ENCODE results near the gene SBF1. TPM values are rescaled to one million over a fixed set of nuclear protein-coding genes. Genes with fewer than 3 reads are reported as not detected.
A peak's percentile ranks its signal among the peaks of the same experiment; 100 is the strongest.

SBF1 gene
- total RNA-seq, 2 experiments from 2014 or later = 177 to 183 TPM

DNA sequence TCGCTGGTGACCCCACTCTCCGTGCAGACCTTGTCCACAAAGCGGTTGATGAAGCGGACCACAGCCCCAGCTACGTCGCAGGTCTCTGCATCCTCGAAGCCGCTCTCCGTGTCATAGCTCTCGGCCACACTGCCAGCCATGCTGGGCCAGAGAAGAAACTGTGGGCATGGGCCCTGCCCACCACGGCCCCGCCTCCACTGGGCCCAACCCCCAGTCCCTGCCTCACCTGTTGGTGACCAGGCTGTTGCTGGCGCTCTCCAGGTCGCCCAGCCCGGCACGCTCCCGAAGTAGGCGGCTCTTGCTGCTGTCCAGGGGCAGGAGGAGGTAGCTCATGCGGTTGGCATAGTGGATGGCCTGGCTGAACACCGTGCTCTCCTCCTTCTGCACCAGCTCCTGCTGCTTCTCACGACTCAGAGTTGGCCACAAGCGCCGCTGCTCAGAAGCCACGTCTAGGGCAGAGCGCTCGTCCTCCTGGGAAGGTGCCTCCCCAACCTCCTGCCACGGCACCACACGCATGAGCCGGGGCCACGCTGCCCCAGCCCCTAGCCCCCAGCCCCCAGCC is 12.8 kb downstream of the SBF1 start:
- peaks cover 50% of the 10 kb centered on the region for H3K36me3 Mint-ChIP-seq (ENCODE audit: low read depth)
- H3K9me3 Mint-ChIP-seq (ENCODE audit: insufficient read depth) = no peaks in the 10 kb centered on the region
- POLR2A ChIA-PET = no interaction called here
- no peaks in the 10 kb centered on the region for H3K27me3 Mint-ChIP-seq (ENCODE audit: low read depth)
- H3K4me1 Mint-ChIP-seq (ENCODE audit: low read depth) = peaks cover 11% of the 10 kb centered on the region
- ATAC-seq (no peak), DNase-seq (no peak)
- no peak overlapping the region for H3K4me3 Mint-ChIP-seq
- no peak overlapping the region for H3K27ac Mint-ChIP-seq
- CTCF ChIA-PET = no interaction called here

DNA sequence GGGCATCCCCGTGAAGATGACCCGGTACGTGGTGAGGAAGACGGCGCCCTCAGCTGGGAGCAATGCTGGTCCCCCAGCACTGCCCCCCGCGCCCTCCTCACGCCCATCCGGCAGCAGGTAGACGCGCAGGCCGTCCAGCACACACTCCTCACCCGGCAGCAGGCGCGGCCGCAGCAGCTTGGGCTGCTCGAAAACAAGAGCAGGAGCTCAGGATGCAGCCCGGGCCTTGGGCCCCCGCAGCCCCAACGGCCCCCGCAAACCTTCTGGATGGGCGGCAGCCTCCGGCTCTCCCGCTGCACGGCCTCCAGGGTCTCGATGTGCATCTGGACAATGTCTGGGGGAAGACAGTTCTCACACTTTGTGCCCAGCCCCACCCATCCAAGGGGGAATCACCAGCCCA is 13.3 kb downstream of the SBF1 start:
- Mint-ChIP-seq H3K4me1 (ENCODE audit: low read depth) (peaks cover 5% of the 10 kb centered on the region), H3K9me3 (ENCODE audit: insufficient read depth) (no peaks in the 10 kb centered on the region), H3K36me3 (ENCODE audit: low read depth) (peaks cover 48% of the 10 kb centered on the region), H3K4me3 (no peak overlapping the region), H3K27me3 (ENCODE audit: low read depth) (no peaks in the 10 kb centered on the region), H3K27ac (no peak overlapping the region)
- ATAC-seq (no peak), DNase-seq (no peak)
- ChIA-PET CTCF (interaction anchor here (1.3 kb wide), 1 partner anchor 11 kb away, joined by 4 read pairs; no protein-coding TSS in a partner anchor), POLR2A (no interaction called here)

DNA sequence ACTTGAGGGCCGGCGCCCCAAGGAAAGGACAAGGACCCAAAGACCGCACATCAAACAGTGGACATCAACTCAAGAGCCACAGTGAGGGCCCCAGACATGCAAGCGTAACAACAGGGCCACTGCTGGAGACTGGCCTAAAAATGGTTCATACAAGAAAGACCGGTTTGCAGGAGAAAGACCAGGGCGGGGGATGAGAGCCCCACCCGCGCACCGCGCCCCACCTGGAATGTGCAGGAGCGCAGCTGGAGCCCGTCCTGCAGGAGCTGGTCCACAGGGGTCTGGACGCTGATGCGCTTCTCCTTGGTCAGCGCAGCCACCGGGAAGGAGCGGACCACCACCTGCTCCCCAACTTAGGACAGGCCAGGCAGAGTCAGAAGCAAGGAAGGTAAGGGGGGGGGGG is 13.9 kb downstream of the SBF1 start:
- Mint-ChIP-seq H3K4me1 (ENCODE audit: low read depth) (peaks cover 2% of the 10 kb centered on the region), H3K27me3 (ENCODE audit: low read depth) (no peaks in the 10 kb centered on the region), H3K4me3 (no peak overlapping the region), H3K36me3 (ENCODE audit: low read depth) (peaks cover 42% of the 10 kb centered on the region), H3K9me3 (ENCODE audit: insufficient read depth) (no peaks in the 10 kb centered on the region), H3K27ac (no peak overlapping the region)
- no peak for DNase-seq
- POLR2A ChIA-PET = interaction anchor here (1.2 kb wide), 1 partner anchor 9 kb away, joined by 5 read pairs; no protein-coding TSS in a partner anchor
- CTCF ChIA-PET = interaction anchor here (1.3 kb wide), 1 partner anchor 12 kb away, joined by 4 read pairs; no protein-coding TSS in a partner anchor
- no peak for ATAC-seq

DNA sequence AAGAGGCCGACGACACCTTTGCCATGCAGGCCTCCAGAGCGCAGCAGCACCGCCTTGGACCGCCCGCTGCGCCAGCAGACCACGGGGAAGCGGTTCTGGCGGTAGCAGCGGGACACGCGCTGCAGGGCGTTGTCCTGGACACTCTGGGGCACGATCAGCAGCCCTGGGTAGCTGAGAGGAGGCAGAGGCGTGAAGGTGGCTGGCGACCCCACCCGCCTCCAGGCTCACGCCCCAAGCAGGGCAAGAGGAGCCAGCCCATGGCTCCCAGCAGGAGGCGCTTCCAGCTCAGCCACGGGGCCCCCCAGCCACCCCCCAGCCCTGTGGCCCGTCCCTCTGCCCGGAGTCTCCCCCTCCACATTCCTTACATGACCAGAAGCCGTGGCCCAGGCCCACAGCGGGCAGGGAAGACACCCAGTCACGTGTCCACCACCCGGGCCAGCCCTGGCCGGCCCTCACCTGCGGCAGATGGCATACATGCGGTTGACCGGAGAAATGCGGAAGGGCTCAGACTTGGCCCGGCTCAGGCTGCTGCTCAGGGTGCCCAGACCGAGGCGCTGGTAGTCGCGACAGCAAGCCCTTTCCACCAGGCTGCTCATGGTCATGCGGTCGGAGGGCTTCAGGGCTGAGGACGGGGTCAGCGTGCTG is 15.2 kb downstream of the SBF1 start:
- ChIA-PET POLR2A (interaction anchor here (1.0 kb wide), 1 partner anchor 10 kb away, joined by 3 read pairs; no protein-coding TSS in a partner anchor), CTCF (interaction anchor here (1.3 to 1.5 kb wide), 2 partner anchors 38 to 66 kb away, joined by 3 to 4 read pairs; partner anchors contain the start of gene SCO2)
- no peak overlapping the region for H3K27ac Mint-ChIP-seq

DNA sequence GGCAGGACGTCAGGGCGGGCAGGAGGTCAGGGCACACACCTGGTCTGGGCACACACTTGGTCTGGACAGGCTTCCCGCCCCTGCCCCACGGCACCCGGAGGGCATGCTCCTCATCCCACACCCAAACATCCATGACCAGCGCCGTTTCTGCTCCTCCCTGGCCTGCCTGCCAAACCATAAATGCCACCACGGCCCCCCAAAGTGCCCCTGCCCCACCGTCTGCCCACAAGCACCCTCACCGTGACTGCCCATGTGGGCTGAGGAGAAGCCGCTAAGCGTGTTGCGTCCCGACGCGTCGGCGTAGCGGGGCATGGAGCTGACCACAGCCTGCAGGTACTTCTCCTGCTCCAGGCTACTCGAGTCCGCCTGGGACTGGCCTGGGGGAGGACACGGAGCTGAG is 15.8 kb downstream of the SBF1 start:
- ChIA-PET POLR2A (interaction anchor here (1.0 kb wide), 1 partner anchor 11 kb away, joined by 3 read pairs; no protein-coding TSS in a partner anchor), CTCF (interaction anchor here (1.3 to 1.5 kb wide), 2 partner anchors 39 to 67 kb away, joined by 3 to 4 read pairs; partner anchors contain the start of gene SCO2)
- Mint-ChIP-seq H3K36me3 (ENCODE audit: low read depth) (peaks cover 47% of the 10 kb centered on the region), H3K4me1 (ENCODE audit: low read depth) (peaks cover 2% of the 10 kb centered on the region), H3K27me3 (ENCODE audit: low read depth) (no peaks in the 10 kb centered on the region), H3K9me3 (ENCODE audit: insufficient read depth) (no peaks in the 10 kb centered on the region), H3K4me3 (no peak overlapping the region), H3K27ac (no peak overlapping the region)
- DNase-seq = no peak
- no peak for ATAC-seq

More for the DNA sequence above, 15.2 kb downstream of the SBF1 start:
- no peaks in the 10 kb centered on the region for H3K9me3 Mint-ChIP-seq (ENCODE audit: insufficient read depth)
- H3K4me1 Mint-ChIP-seq (ENCODE audit: low read depth) = peaks cover 2% of the 10 kb centered on the region
- ATAC-seq = no peak
- H3K4me3 Mint-ChIP-seq = no peak overlapping the region
- DNase-seq = no peak
- peaks cover 43% of the 10 kb centered on the region for H3K36me3 Mint-ChIP-seq (ENCODE audit: low read depth)
- no peaks in the 10 kb centered on the region for H3K27me3 Mint-ChIP-seq (ENCODE audit: low read depth)

DNA sequence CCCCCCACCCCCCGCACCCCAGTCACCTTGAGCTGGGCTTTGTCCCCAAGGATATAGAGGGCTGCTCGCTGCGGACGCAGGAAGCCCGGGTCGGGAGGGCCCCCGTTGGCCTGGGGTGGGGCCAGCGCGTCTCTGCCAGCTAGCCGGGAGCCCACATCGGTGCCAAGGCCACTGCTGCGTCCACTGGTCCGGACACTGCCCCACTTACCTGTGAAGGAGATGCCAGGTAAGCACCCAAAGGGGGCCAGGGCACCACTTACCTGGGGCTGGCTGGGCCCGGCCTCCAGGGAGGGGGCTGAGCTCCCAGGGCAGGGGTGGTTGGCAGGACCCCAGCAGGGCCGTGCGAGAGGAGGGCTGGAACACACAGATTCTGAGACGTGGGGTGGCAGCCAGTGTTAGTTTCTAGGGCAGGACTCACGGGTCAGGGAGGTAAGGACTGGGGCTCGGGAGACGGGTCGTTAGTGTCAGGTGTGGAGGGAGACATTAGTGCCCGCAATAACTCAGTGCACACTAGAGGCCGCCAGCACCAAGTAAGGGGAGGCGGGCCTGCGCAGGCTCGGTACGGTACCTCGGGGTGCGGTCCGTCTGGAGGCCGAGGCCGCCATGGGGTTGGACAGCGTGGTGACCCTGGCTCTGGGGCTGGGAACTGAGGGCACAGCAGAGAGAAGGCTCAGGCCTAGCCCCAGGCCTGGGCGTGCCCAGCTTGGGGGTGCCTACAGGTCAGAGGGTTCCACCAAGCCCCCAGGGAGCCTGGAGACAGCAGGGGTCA is 18.2 kb downstream of the SBF1 start:
- Mint-ChIP-seq H3K4me3 (no peak overlapping the region), H3K4me1 (ENCODE audit: low read depth) (peaks cover 2% of the 10 kb centered on the region), H3K9me3 (ENCODE audit: insufficient read depth) (no peaks in the 10 kb centered on the region), H3K36me3 (ENCODE audit: low read depth) (peaks cover 47% of the 10 kb centered on the region), H3K27ac (no peak overlapping the region), H3K27me3 (ENCODE audit: low read depth) (no peaks in the 10 kb centered on the region)
- ChIA-PET CTCF (interaction anchor here (0.7 to 3.0 kb wide), 4 partner anchors 17 to 164 kb away, joined by 3 to 11 read pairs (median 4); no protein-coding TSS in a partner anchor), POLR2A (no interaction called here)
- ATAC-seq (peak; percentile 34), DNase-seq (no peak)

DNA sequence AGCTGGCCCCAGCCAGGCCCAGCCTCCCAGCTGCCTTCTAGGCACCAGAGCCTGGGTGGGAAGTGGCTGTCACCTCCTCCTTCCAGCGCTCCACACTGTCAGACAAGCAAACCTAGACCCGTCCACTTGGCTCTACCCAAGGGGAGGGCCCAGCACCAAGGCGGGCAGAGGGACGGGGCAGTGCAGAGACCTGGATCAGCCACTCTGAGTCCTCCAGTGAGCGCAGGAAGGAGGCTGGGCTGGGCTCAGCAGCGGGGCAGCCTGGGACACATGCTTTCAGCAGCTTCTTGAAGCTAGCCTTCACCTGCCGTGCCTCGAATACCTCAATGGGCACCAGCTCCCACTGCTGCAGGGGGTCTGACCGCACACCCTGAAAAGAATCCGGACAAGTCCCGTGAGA is 18.8 kb downstream of the SBF1 start:
- H3K36me3 Mint-ChIP-seq (ENCODE audit: low read depth) = peaks cover 52% of the 10 kb centered on the region
- POLR2A ChIA-PET = no interaction called here

DNA sequence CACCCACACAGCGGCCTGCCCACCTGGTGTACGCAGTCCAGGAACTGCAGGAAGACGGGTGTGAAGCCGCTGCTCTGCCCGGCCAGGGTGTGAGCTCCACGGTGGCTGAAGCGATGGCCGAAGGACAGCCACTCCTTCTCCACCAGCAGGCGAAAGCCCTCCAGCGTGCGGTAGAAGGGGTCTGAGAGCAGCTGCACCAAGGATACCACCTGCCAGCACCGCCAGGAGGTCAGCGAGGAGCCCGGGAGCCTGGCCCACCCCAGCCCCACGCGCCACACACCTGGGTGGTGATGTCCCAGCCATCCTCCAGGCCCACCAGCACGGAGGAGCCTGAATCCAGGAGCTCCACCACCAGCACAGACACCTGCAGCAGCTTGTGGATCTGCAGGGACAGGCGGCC is 19.6 kb downstream of the SBF1 start:
- ATAC-seq (no peak), DNase-seq (no peak)
- H3K4me1 Mint-ChIP-seq (ENCODE audit: low read depth) = peaks cover 2% of the 10 kb centered on the region
- H3K27ac Mint-ChIP-seq = no peak overlapping the region
- H3K36me3 Mint-ChIP-seq (ENCODE audit: low read depth) = peaks cover 51% of the 10 kb centered on the region
- ChIA-PET CTCF (interaction anchor here (1.0 to 3.0 kb wide), 2 partner anchors 18 to 71 kb away, joined by 3 to 11 read pairs; no protein-coding TSS in a partner anchor), POLR2A (no interaction called here)
- no peaks in the 10 kb centered on the region for H3K27me3 Mint-ChIP-seq (ENCODE audit: low read depth)
- H3K9me3 Mint-ChIP-seq (ENCODE audit: insufficient read depth) = no peaks in the 10 kb centered on the region
- H3K4me3 Mint-ChIP-seq = no peak overlapping the region

More for the DNA sequence above, 18.8 kb downstream of the SBF1 start:
- DNase-seq (no peak), ATAC-seq (no peak)
- H3K9me3 Mint-ChIP-seq (ENCODE audit: insufficient read depth) = no peaks in the 10 kb centered on the region
- H3K4me1 Mint-ChIP-seq (ENCODE audit: low read depth) = peaks cover 2% of the 10 kb centered on the region
- CTCF ChIA-PET = interaction anchor here (0.7 to 3.0 kb wide), 3 partner anchors 17 to 165 kb away, joined by 3 to 11 read pairs (median 5); no protein-coding TSS in a partner anchor
- H3K4me3 Mint-ChIP-seq = no peak overlapping the region
- H3K27ac Mint-ChIP-seq = no peak overlapping the region
- H3K27me3 Mint-ChIP-seq (ENCODE audit: low read depth) = no peaks in the 10 kb centered on the region

DNA sequence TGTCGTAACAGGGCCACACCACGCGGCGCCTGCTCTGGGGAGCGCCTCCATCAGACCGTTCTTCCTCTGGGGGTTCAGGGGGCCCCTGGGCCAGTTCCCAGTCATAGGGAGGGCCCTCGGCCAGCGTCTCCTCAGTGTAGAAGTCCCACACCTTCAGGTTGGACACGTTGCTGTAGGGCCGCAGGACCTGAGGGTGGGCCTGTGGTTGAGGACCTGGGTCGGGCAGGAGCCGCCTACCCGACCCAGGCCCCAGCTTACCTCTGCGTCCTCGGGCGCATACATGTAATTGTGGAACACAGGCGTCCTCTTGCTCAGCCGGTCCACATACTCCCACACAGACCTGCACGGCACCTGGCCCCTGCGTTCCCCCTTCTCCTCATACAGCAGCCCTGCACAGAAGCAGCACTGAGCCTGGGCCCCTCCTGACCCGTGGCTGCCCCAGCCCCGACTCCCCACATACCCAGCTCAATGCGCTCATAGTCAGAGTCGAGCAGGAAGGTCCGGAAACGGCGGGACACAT is 20.2 kb downstream of the SBF1 start:
- Mint-ChIP-seq H3K4me1 (ENCODE audit: low read depth) (peaks cover 2% of the 10 kb centered on the region), H3K36me3 (ENCODE audit: low read depth) (peaks cover 53% of the 10 kb centered on the region), H3K4me3 (no peak overlapping the region), H3K9me3 (ENCODE audit: insufficient read depth) (no peaks in the 10 kb centered on the region), H3K27me3 (ENCODE audit: low read depth) (no peaks in the 10 kb centered on the region), H3K27ac (no peak overlapping the region)
- ChIA-PET CTCF (interaction anchor here (1.0 to 3.0 kb wide), 2 partner anchors 19 to 71 kb away, joined by 3 to 11 read pairs; no protein-coding TSS in a partner anchor), POLR2A (no interaction called here)
- ATAC-seq (no peak), DNase-seq (no peak)

DNA sequence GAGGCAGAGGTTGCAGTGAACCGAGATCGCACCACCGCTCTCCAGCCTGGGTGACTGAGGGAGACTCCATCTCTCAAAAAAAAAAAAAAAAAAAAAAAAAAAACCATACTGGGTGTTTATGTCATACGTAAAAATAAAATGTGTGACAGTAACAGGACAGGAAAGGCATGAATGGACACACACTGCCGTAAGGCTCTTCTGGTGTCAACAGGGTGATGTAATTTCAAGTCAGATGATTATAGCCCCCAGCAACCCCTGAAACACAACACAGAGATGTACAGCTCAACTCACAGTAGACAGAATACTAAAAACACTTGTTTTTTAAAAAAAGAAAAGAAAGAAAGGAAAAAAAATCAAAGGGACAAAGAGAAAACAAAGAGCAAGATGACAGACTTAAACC is 22.2 kb downstream of the SBF1 start:
- Mint-ChIP-seq H3K27ac (peak overlapping the region; percentile 71), H3K27me3 (ENCODE audit: low read depth) (no peaks in the 10 kb centered on the region), H3K4me1 (ENCODE audit: low read depth) (peaks cover 5% of the 10 kb centered on the region), H3K36me3 (ENCODE audit: low read depth) (peaks cover 60% of the 10 kb centered on the region), H3K9me3 (ENCODE audit: insufficient read depth) (no peaks in the 10 kb centered on the region), H3K4me3 (no peak overlapping the region)
- ATAC-seq (no peak), DNase-seq (no peak)
- CTCF ChIA-PET = interaction anchor here (0.8 to 3.3 kb wide), 4 partner anchors 20 to 166 kb away, joined by 3 to 14 read pairs (median 4); partner anchors contain the start of gene SCO2
- POLR2A ChIA-PET = interaction anchor here (1.1 to 1.9 kb wide), 2 partner anchors 45 to 73 kb away, joined by 5 to 6 read pairs; partner anchors contain the start of gene SCO2
